Tibial nerve (tissue), 4 donors: ENCODE measurements around the gene RAB19. TPM values are rescaled to one million over a fixed set of nuclear protein-coding genes. Genes with fewer than 3 reads are reported as not detected.
"Not testable (repeated sequence)": the region's sequence is repeated elsewhere in the genome, so short reads cannot be mapped to it uniquely, and the experiment has no call there.

Experiments used
- DNase-seq, 2 donors: peaks; one replicate each; pipeline ENCODE4 v3.0.0-alpha.2; 2019; ENCODE audit warnings: low spot score in 2 of 2
- H3K27ac ChIP-seq, 4 donors: fragments of 200-600 bp; sonication (generic) in 3 of 4; one replicate each; pipeline ENCODE4 v1.5.1; 2017 to 2019; ENCODE audit warnings: mild to moderate bottlenecking in 1 of 4
- H3K27me3 ChIP-seq, 2 donors: fragments of 200-600 bp; sonication (generic) in 1 of 2; one replicate each; pipeline versions ENCODE4 v1.5.1 to v1.6.0; 2017 to 2019
- H3K36me3 ChIP-seq, 3 donors: fragments of 200-600 bp; sonication (generic); one replicate each; pipeline ENCODE4 v1.5.1; 2018 to 2019
- H3K4me1 ChIP-seq, 4 donors: fragments of 200-600 bp; sonication (generic) in 3 of 4; one replicate each; pipeline ENCODE4 v1.5.1; 2017 to 2019
- H3K4me3 ChIP-seq, 4 donors: fragments of 200-600 bp; sonication (generic) in 3 of 4; one replicate each; pipeline ENCODE4 v1.5.1; 2017 to 2019; ENCODE audit warnings: mild to moderate bottlenecking in 1 of 4, moderate library complexity in 1 of 4
- H3K9me3 ChIP-seq, 4 donors: fragments of 200-600 bp; sonication (generic) in 3 of 4; one replicate each; pipeline ENCODE4 v1.5.1; 2017 to 2019
- EP300 ChIP-seq, 2 donors: sonication (generic); formaldehyde crosslinking; IDR thresholded peaks; one replicate each; pipeline ENCODE4 v1.6.1; 2017; ENCODE audit warnings: antibody characterized with exemption in 2 of 2, mild to moderate bottlenecking in 1 of 2
- POLR2A ChIP-seq, 2 donors: fragments of 450-650 bp; IDR thresholded peaks; one replicate each; pipeline ENCODE4 v1.6.1; 2017; ENCODE audit warnings: antibody characterized with exemption in 2 of 2, mild to moderate bottlenecking in 2 of 2, moderate library complexity in 2 of 2
- WGBS, 2 donors: methylation state at CpG; one replicate each; pipeline ENCODE4 v1.1.5; 2018; 5-methylcytosine and 5-hydroxymethylcytosine counted together
- total RNA-seq, 4 donors: library from RNA; depleted of rRNA; stranded (reverse); fragments of >200 nt; gene quantifications; one replicate each; pipeline ENCODE4 v1.1.0, GENCODE V29; 2016
- TF ChIP-seq, protein P1 (sequence below), 5 experiments: fragments of 200-600 bp in 3 of 5; fragments of 450-650 bp in 2 of 5; sonication (generic) in 3 of 5; IDR thresholded peaks; one replicate each; pipeline ENCODE4 v1.5.1; 2016 to 2019; ENCODE audit warnings: antibody characterized with exemption in 5 of 5, mild to moderate bottlenecking in 3 of 5, moderate library complexity in 2 of 5

RAB19 gene
- total RNA-seq, 4 donors from 2014 or later: not detected

DNA sequence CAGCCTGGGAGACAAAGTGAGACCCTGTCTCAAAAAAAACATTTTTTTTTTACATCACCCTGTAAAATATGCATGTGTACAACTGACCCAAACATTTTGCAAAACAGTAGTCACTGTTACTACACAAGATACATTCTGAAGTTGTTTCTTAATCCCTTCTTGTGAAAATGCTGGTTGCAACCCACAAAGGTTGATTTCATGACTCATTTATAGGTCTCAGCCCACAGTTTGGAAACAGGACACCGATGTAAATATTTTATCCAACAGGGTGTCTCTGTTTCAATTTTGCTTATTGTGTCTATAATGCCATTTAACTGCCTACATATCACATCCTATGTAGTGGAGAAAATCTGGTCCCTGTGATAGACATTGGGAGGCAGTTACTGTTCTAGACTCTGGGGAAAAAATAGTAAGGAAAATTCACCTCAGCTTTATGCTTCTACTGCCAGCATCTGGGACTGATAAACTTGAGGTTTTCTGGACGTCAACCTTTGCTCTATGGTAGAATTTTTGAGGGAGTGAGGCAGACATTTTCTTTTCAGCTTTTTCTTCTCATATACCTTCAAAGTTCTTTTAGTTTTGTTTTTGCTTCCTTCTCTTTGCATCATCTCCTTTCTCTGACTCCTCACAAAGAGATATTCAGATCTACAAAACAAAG, 1.6 kb upstream of the RAB19 start:
- H3K4me1 ChIP-seq: peaks cover 0 to 8% (median under 1%) of the 10 kb centered on the region in 4 donors
- H3K27me3 ChIP-seq: peaks cover 0 to 14% of the 10 kb centered on the region in 2 donors
- H3K36me3 ChIP-seq: no peaks in the 10 kb centered on the region
- H3K4me3 ChIP-seq: no peak overlapping the region
- H3K27ac ChIP-seq: no peak overlapping the region
- no peaks in the 10 kb centered on the region for H3K9me3 ChIP-seq
- DNase-seq: no peak
- WGBS, 2 donors: 51 to 59% methylated on average over 2 of the region's 2 CpGs
- TF ChIP-seq POLR2A (IDR thresholded peaks at IDR 0.05): no peak
- no peak for TF ChIP-seq EP300 (IDR thresholded peaks at IDR 0.05)
- TF ChIP-seq, protein P1, sequence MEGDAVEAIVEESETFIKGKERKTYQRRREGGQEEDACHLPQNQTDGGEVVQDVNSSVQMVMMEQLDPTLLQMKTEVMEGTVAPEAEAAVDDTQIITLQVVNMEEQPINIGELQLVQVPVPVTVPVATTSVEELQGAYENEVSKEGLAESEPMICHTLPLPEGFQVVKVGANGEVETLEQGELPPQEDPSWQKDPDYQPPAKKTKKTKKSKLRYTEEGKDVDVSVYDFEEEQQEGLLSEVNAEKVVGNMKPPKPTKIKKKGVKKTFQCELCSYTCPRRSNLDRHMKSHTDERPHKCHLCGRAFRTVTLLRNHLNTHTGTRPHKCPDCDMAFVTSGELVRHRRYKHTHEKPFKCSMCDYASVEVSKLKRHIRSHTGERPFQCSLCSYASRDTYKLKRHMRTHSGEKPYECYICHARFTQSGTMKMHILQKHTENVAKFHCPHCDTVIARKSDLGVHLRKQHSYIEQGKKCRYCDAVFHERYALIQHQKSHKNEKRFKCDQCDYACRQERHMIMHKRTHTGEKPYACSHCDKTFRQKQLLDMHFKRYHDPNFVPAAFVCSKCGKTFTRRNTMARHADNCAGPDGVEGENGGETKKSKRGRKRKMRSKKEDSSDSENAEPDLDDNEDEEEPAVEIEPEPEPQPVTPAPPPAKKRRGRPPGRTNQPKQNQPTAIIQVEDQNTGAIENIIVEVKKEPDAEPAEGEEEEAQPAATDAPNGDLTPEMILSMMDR (IDR thresholded peaks at IDR 0.05): no peak

DNA sequence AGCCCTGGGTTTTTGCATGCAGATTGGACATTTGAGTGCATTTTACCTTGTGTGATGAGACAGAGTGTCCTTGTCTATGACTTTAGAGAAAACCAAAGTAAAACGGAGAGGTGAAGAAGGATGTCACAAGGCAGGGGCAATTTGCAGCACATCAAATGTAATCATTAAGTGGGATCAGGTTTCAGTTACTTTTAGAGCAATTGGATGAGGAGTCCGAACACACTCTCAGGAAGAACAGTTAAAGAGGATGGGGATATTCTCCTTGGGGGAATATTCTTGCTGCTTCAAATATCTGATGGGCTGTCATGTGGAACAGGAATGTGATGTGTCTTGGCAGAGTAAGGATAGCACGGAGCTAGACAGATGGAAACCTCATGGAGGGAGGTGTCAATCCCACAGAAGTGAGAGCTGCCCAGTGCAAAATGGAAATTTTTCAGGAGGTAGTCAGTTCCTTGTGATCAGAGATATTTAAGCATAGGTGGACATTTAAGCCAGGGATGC, 757 bp downstream of the RAB19 start:
- 50 to 62% methylated on average over 3 of the region's 3 CpGs for WGBS, 2 donors
- Histone ChIP-seq H3K4me1 (no peaks in the 10 kb centered on the region), H3K27me3 (peaks cover 0 to 14% of the 10 kb centered on the region in 2 donors), H3K4me3 (peak overlapping the region in 1 of 4 donors; percentile 47), H3K36me3 (no peaks in the 10 kb centered on the region), H3K27ac (no peak overlapping the region), H3K9me3 (no peaks in the 10 kb centered on the region)
- no peak for DNase-seq
- TF ChIP-seq, protein P1 (IDR thresholded peaks at IDR 0.05): no peak
- TF ChIP-seq EP300 (IDR thresholded peaks at IDR 0.05): no peak
- TF ChIP-seq POLR2A (IDR thresholded peaks at IDR 0.05): no peak

DNA sequence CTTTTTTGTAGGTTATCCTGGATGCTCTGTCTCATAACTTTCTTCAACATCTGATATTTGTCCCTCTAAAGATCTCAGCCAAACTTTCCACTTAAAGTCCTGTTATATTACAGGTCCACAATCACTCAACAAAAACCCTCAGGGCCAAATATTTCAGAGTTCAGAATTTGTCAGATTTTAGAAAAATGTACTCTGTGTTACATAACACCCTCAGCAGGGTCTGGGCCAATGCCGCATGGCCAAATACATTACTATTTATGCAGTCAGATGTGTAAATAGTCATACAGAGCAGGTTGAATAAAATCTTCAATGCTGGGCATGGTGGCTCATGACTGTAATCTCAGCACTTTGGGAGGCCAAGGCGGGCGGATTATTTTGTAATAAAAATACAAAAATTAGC, 11.5 kb downstream of the RAB19 start:
- TF ChIP-seq, protein P1 (IDR thresholded peaks at IDR 0.05): no peak
- TF ChIP-seq EP300 (IDR thresholded peaks at IDR 0.05): no peak
- no peak for TF ChIP-seq POLR2A (IDR thresholded peaks at IDR 0.05)
- H3K27me3 ChIP-seq: no peaks in the 10 kb centered on the region
- DNase-seq: no peak
- WGBS, 2 donors: 89 to 93% methylated on average over 3 of the region's 3 CpGs
- peaks cover 0 to 7% (median 0%) of the 10 kb centered on the region in 4 donors for H3K9me3 ChIP-seq
- H3K27ac ChIP-seq: no peak overlapping the region
- no peak overlapping the region for H3K4me3 ChIP-seq
- no peaks in the 10 kb centered on the region for H3K36me3 ChIP-seq
- H3K4me1 ChIP-seq: no peaks in the 10 kb centered on the region

DNA sequence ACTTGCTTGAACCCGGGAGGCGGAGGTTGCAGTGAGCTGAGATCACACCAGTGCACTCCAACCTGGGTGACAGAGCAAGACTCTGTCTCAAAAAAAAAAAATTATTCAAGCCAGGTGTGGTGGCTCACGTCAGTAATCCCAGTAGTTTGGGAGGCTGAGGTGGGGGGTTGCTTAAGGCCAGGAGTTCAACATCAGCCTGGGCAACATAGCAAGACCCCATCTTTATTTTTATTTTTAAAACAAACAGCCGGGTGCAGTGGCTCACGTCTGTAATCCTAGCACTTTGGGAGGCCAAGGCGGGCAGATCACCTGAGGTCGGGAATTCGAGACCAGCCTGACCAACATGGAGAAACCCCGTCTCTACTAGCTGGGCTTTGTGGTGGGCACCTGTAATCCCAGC, 12.0 kb downstream of the RAB19 start:
- H3K4me1 ChIP-seq, H3K4me3 ChIP-seq, H3K9me3 ChIP-seq, H3K36me3 ChIP-seq, H3K27ac ChIP-seq, H3K27me3 ChIP-seq, DNase-seq: not testable (repeated sequence)
- 91 to 93% methylated on average over 9 of the region's 9 CpGs for WGBS, 2 donors

DNA sequence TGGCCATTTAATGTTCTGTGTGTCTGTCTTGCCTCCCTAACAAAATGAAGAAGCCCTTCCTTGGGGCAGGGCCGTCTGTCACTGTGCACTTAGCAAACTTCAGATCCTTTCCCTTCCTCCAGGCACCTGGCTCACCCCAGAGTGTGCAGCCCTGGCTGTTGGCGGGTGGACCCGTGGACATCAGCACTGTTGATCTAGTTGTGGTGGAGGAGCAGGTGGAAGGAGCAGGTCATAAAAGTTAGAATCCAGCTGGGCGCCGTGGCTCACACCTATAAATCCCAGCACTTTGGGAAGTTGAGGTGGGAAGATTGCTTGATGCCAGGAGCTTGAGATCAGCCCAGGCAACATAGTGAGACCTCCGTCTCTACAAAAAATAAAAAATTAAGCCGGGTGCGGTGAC, 12.7 kb downstream of the RAB19 start:
- Histone ChIP-seq H3K9me3 (peaks cover 0 to 7% (median 0%) of the 10 kb centered on the region in 4 donors), H3K36me3 (no peaks in the 10 kb centered on the region), H3K27ac (no peak overlapping the region), H3K27me3 (no peaks in the 10 kb centered on the region), H3K4me1 (no peaks in the 10 kb centered on the region), H3K4me3 (no peak overlapping the region)
- DNase-seq: no peak
- 77 to 80% methylated on average over 8 of the region's 8 CpGs for WGBS, 2 donors
- TF ChIP-seq, protein P1 (IDR thresholded peaks at IDR 0.05): no peak
- no peak for TF ChIP-seq EP300 (IDR thresholded peaks at IDR 0.05)
